Stimulated activated CD8-positive, alpha-beta memory T cell treated with anti-CD3 and anti-CD28 coated beads, Interleukin-7, amount 100 ng/mL, for 4 hours (primary cell): ENCODE data around the gene LYPD3.
A peak's percentile ranks its signal among the peaks of the same experiment; 100 is the strongest.

Experiments used
- DNase-seq, 2 donors: peaks; one replicate each; pipeline ENCODE4 v3.0.0-alpha.2; 2020; ENCODE audit warnings: low read depth in 2 of 2

The LYPD3 gene

DNA sequence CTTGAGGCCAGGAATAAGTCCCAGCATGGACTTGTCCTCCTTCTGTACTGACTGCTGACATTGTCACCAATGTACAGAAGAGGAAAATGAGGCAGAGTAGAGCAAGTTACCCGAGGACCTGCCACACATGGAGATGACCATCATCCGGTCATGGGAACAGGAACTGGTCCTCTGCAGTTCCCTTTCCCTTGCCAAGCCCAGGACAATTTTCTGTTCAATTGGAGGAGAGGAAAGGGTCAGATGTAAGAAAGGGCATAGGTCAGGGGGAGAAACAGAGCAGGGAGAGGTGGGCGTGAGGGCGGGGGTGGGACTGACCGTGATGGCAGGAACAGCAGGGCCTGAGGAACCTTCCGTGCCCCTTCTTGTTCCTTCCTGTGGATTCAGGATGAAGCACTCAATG, 20.5 kb upstream of the LYPD3 start:
- DNase-seq = no peak

DNA sequence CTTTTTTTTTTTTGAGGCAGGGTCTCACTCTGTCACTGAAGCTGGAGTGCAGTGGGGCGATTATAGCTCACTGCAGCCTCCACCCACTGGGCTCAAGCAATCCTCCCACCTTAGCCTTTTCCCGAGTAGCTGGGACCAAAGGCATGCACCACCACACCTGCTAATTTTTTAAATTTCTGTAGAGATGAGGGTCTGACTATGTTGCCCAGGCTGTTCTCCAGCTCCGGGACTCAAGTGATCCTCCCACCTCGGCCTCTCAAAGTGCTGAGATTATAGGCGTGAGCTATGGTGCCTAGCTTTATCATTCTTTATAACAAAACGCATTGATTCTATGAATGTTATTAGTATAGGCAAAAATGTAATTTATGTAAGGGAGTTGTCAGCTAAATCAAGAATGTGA, 17.9 kb upstream of the LYPD3 start:
- DNase-seq = no peak

DNA sequence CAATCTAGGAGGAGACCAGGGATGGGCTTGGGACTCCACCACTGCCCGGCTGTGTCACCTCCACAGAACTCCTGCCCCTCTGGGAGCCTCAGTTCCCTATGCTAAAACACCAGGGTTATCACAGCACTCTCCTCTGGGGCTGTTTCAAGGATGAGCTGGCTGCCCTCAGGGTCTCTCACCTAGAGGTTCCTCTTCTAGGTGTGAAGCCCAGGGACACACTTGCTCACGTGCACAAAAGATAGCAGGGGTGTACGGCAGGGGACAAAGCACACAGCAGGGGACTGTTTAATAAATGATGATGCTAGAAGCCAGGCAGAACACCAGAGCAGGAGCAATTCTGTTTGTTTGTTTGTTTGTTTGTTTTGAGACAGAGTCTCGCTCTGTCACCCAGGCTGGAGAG, 16.8 kb upstream of the LYPD3 start:
- DNase-seq = no peak

DNA sequence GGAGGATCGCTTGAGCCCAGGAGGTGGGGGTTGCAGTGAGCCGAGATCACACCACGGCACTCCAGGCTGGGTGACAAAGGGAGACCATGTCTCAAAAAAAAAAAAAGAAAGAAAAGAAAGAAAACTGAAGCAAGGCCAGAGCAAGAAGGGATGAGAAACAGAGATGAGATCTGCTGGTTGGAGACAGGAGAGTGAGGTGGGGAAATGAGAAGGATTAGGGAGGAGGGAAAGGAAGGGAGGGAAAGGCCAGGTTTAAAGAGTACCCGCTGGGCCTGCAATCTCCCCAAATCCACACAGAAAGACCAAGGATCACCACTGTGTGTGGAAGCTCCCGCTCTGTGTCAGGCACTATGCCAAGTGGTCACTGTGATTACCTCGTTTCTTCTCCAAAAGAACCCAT, 16.3 kb upstream of the LYPD3 start:
- DNase-seq = no peak

DNA sequence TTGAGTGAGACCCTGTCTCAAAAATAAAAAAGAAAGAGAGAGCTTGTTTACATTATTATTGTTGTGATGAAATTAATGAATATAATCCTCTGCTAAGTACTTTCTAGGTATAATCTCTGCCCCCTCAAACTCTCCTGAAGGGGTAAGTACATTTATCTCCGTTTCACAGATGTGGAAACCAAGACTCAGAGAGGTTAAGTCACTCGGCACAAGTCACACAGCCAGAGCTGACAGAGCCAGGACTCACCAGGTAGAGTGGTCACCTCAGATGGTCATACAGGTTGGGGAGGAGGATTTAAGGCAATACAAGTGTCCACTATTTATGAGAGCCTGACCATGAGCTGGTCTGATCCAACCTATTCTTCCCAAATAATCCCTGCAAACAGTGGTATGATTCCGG, 15.2 kb upstream of the LYPD3 start:
- DNase-seq = no peak

DNA sequence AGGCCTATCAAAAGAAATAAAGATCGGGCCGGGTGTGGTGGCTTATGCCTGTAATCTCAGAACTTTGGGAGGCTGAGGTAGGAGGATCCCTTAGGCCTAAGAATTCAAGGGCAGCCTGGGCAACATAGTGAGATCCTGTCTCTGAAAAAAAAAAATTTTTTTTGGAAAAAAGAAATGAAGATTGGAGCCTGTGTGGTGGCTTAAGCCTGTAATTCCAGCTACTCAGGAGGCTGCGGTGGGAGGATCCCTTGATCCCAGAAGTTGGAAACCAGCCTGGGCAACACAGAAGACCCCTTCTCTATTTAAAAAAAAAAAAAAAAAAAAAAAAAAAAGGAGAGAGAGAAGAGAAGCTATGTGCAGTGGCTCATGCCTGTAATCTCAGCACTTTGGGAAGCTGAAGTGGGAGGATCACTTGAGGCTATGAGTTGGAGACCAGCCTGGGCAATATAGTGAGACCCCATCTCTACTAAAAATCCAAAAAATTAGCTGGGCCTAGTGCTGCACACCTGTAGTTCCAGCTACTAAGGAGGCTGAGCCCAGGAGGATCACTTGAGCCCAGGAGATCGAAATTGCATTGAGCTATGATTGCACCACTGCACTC, 14.7 kb upstream of the LYPD3 start:
- no peak for DNase-seq

DNA sequence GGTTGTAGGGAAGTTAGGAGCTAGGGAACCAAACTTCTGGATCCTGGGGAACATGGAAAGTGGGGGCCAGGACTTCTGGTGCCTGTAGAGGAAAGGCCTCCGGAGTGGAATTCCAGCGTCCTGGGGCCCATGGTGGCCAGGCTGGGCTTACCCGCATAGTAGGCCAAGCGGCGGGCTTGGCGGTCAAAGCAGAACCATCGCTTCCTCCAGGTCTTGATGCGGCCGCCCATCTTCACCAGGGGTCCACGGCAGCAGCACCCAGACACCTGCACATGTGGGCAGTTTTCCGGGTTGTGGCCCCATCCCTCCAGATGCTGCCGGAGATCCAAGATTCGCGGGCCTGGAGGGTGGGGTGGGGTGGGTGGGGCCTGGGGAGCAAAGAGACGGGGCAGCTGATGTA, 13.8 kb upstream of the LYPD3 start:
- no peak for DNase-seq

DNA sequence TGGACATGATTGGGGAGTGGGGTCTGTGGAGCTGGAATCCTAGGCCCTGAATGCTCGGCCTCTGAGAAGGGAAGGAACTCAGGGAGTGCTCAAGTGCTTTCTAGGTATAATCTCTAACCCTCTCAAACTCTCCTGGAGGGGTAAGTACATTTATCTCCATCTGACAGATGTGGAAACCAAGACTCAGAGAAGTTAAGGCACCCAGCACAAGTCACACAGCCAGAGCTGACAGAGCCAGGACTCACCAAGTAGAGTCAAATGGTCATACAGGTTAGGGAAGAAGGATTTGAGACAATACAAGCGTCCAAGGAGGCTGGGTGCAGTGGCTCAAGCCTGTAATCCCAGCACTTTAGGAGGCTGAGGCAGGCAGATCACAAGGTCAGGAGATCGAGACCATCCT, 12.9 kb upstream of the LYPD3 start:
- DNase-seq = no peak

DNA sequence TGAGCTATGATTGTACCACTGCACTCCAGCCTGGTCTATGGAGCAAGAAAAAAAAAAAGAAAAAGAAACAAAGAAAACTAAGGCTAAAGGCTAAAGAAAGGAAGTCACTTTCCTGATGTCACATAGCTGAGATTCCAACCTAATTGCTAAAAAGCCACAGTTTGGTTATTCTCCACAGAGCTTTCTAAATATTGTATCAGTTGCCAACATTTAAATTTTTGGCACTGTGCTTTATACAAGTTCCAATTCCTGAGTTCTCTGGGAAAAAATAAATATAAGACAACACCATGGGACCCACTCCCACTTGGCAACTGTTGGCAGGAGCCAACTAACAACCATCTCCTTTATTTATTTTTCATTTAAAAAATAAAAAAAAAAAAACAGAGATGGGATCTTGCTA, 11.2 kb upstream of the LYPD3 start:
- no peak for DNase-seq

DNA sequence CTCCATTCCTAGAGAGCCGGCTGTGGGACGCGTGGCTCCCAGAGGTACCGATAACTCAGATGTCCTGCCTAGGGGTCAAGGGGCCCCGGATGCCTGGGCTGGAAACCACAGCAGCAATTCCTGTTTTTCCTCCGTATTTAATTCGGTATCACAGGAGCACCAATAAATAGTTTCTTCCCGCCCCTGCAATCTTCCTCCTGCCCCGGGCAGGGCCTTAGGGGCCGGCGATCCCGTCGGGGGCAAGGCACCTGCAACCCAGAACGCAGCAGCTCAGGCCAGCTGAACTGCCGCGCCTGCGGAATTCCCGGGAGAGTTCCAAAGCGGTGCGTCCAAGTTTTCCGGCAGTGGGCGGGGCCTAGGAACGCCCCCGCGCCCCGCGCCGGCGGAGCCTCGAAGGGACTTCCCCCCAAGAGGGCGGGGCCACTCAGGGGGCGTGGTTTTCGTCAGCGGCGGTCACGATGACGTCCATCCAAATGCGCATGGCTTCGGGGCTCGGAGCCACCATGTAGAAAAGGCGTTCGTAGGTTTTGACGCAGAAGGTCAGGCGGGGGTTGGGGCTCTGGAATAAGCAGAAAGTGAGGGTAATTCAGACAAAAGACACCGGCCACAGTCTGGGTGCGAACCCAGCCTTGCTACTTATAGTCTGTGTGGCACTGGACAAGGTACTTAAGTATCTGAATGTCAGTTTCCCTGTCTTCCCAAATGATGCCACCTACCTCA, 9.7 kb upstream of the LYPD3 start:
- DNase-seq = peak; percentile 89 to 91

DNA sequence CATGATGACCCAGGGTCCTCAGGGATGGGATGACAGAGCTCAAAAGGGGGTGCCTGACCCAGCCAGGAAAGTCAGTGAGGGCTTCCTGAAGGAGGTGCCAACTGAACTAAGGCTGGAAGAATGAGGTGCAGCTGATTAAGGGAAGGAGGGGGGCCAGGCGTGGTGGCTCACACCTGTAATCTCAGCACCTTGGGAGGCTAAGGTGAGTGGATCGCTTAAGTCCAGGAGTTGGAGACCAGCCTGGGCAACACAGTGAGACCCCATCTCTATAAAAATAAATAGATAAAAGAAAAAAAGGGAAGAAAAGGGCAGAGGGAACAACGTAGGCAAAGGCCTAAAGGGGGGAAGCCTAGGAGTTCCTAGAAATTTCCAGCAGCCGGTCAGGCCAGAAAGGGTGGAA, 9.1 kb upstream of the LYPD3 start:
- DNase-seq = no peak

DNA sequence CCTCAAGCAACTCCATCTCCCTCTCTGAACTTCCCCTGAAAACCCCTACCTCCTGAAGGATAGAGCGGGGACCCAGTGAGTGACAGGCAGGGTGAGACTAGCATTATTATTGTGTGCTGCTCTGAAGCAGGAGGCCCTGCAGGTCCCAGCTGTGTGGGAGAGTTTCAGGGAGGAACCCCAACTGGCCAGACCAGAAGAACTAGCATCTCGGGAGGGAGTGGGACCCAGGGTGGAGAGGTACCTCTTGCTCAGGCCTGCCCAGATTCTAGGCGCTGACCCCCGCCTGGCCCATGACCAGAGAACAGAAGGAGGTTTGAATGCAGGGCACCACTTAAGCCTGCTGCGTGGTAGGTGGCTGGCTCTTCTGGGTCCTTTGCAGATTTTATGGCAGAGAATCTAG, 5.7 kb upstream of the LYPD3 start:
- DNase-seq = no peak

DNA sequence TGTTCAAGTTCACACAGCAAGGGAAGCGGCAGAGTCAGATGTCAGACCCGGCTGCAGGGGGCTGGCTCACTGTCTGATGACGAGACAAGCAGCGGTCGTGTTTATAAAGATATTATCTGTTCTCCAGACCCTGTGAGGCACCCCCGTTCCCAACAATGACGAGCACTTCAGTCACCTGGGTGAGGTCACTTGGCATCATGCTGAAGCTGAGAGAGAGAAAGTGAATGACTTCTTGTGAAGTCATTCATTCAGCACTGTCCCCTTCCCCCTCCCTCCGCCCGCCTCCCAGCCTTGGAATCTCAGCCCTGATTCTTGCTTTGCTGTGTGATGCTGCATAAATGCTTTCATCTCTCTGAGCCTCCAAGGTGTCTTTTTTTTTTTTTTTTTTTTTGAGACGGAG, 4.9 kb upstream of the LYPD3 start:
- peak; percentile 50 to 61 for DNase-seq

DNA sequence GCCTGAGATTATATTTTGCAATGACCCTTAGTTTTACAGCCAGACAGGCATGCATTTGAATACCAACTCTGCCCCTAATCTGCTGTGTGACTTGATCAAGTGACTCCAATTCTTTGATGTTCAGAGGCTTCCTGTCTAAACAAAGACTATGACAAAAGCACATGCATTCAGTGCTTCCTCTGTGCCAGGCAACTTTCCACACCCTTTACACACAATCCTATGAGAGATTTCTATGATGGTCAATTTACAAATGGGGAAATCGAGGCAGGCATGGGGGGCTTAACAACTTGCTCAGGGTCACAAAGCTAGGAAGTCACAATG, 3.7 kb upstream of the LYPD3 start:
- no peak for DNase-seq

DNA sequence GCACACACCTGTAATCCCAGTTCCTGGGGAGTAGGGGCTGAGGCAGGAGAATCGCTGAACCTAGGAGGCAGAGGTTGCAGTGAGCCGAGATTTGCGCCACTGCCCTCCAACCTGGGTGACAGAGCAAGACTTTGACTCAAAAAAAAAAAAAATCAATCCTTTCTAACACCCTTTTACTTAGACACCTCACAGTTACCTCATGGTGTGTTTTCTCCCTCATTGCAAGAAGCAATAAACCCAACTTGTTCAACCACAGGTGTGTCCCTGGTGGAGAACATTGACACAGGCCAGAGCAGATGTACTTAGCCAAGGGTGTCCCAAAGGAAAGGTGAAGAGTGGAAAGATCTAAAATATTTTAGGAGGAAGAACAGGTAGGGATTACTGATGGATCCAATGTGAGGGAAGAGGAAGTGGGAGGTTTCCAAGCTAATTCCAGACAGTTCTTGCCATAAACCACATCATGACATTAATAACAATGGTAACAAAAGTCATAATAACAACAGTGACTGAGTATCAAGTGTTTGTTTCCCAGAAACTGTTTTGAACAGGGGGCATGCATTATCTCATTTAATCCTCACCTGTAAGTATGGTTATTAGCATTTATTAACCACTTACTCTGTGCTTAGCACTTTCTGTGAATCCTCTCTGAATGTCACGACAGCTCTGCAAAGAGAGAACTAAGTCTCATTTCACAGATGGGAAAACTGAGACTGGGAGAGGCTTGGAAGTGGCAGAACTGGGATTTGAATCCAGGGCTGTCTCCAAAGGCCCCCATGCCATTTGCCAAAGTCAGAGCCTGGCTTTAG, 3.1 kb upstream of the LYPD3 start:
- DNase-seq = no peak

DNA sequence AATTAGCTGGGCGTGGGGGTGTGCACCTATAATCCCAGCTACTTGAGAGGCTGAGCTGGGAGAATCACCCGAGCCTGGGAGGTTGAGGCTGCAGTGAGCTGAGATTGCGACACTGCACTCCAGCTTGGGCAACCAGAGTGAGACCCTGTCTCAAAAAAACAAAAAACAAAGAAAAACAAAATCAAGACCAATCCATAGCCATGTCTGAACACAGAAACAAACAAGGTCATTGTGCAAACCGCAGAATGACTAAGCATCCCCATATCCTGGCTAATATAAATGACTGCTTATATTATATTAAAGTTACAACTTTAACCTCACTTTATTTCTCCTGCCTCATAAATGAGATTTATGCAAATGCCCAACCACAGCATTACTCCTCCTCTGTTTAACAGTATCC, 2.3 kb upstream of the LYPD3 start:
- DNase-seq = no peak

DNA sequence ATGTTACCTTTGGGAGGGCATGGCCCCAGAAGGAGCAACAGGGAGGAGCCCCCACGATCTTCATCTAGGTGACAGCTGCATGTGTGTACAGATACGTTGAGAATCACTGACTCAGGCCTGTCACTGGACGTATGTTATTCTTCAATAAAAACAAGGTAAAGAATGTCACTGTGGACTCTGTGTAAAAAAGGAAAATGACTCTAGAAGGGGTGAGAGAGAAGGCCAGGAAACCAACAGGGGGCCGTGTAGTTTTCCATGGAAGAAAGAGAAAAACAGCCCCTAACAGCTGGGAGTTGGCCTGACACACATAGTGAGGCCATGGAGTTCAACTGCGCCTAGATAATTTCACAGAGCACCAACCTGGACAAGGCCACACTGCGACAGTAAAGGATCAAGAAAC, 1.9 kb upstream of the LYPD3 start:
- no peak for DNase-seq

DNA sequence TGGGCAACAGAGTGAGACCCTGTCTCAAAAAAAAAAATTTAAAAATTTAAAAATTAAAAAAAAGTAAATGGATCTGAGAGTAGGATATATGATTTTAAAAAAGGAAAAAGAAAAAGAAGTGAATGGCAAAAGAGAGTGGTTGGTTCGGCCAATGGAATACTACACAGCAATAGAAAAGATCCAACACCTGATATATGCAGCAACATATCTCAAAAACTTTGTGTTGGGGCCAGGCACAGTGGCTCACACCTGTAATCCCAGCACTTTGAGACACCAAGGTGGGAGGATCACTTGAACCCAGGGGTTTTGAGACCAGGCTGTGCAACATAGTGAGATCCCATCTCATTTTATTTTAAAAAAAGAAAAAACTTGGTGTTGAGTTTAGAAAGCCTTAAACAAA, 1.4 kb upstream of the LYPD3 start:
- DNase-seq = no peak

DNA sequence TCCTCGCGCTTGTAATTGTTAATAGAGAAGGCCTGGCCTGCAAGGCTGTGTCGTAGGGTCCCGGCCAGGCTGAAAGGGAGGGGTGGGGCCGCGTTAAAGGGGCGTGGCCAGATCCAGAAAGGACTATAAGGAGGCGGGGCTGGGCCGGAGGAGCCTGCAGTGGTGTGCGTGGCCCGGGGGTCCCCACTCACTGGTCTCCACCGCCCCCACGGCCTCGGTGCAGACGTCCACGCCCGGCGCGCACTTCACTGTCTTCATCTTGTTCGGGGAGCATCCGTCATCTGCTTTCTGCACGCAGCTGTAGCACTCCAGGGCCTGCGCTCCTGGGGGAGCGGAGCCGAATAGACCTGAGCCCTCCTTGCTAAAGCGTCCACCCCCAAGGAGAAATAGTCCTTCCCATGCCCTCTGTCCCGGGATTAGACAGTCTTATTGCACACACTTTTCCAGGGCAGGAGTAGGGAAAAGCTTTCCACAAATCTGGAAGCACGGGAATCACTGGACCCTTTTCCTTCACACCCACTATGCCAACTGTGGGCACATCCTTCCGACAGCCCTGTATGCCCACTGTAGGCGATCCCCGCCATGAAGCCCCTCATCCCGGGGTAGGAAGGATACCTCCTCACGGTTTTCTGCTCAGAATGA, 1.2 kb downstream of the LYPD3 start:
- no peak for DNase-seq

DNA sequence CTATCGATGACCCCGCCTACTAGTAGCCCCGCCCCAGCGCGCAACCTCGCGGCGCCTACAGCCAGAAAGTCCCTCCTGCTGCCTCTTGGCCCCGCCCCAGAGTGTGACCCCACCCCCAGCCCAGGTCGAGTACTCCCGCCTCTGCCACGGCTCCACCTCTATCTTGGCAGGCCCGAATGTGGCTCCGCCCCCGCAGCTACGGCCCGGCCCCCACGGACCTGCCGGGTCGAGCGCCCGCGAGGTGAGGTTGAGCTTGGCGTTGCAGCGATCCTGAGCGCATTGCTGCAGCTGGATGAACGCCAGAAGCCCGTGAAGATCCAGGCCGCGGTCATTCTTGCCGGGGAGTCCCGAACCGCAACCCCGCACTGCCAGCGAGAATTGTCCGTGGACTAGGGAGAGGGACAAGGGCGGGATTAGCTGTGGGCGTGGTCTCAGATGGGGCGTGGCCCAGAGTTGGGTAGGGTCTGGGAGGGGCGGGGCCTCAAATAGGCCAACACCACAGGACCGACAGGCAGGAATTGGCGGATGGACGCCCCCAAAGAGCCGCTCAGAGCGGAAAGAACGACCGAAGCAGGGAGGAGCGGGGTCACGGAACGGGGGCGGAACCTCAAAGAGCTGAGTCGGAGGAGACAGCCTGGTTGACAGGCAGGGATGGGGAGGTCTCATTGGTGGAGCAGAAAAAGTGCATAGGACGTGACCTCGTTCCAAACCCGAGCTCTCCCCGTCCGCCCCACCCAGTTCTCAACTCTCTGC, 1.9 kb downstream of the LYPD3 start:
- DNase-seq = peak; percentile 99

DNA sequence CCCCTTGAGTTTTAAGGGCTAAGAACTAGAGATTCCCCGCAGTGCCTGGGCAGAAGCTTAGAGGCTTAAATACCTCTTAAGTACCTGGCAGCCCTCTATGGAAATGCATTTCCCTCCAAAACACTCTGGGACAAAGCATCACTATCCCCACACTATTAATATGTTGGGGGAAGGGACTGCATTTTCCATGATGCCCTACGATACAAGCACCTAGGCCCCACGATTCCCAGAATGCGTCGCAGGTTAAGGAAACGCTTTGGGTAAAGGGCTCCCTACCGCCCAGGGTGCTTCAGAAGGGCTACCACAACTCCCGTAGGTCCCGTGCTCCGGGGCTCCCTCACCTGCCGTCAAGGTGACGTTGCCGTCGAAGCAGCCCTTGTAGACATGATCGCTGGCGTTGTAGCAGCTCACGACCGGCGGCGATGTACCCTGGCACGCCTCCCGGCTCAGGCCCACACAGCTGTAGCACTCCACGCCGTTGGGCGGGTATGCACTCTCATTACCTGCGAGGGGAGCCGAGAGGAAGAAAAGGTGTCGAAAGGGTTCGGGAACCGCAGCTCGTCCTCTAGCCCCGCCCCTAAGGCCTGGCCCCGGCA, 2.5 kb downstream of the LYPD3 start:
- no peak for DNase-seq

DNA sequence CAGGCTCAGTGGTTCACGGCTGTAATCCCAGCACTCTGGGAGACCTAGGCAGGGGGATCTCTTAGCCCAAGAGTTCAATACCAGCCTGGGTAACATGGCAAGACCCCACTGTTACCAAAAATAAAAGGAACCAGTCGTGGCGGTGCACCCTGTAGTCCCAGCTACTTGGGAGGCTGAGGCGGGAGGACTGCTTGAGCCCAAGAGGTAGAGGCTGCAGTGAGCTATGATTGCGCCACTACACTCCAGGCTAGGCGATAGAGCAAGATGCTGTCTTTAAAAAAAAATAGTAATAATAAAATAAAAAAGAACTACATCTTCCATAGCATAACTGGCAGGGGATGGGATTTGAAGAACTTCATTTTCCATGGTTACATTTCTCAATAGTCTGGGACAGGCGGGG, 3.0 kb downstream of the LYPD3 start:
- no peak for DNase-seq
